ENCODE measurements around the gene XKR7. TPM values are rescaled to one million over a fixed set of nuclear protein-coding genes. Genes with fewer than 3 reads are reported as not detected.
A peak's percentile ranks its signal among the peaks of the same experiment; 100 is the strongest.

XKR7 gene
- polyA plus RNA-seq, 1 donor (not counting 4 experiments of a cell fraction or from before 2014, with no cell fraction given): not detected

GRCh38 chr20:31949877-31950646 lies 17.9 kb upstream of the XKR7 start:
- DNase-seq (ENCODE audit: low read depth, low spot score) (no peak), FAIRE-seq (no peak)
- H3K4me2 ChIP-seq (ENCODE audit: control insufficient read depth, extremely low read depth, insufficient read depth, low read depth, low read length): peak overlapping the region; percentile 91
- H3K27me3 ChIP-seq (ENCODE audit: control insufficient read depth, extremely low read depth, insufficient read depth, low read length): no peaks in the 10 kb centered on the region
- H3K79me2 ChIP-seq (ENCODE audit: control insufficient read depth, insufficient read depth, low read length): peaks cover 24% of the 10 kb centered on the region
- dilution Hi-C loops (cut with MboI; ENCODE audit: extremely low pct_ligation_motif_present, low sequenced_read_pairs): no loop called here
- TF ChIP-seq EZH2 (IDR thresholded peaks at IDR 0.05; ENCODE audit: low read length) (no peak), CTCF (optimal IDR thresholded peaks at IDR 0.05 in 1 of 3, IDR thresholded peaks at IDR 0.05 in 1 of 3, conservative IDR thresholded peaks at IDR 0.05 in 1 of 3; ENCODE audit: extremely low read depth in 1 of 3, insufficient read depth in 2 of 3, low read length in 3 of 3) (no peak)
- peak overlapping the region; percentile 85 for H3K9ac ChIP-seq (ENCODE audit: control insufficient read depth, extremely low read depth, insufficient read depth, low read length)
- no peak overlapping the region for H2AFZ ChIP-seq (ENCODE audit: control insufficient read depth, low read length)
- peaks cover 11 to 38% of the 10 kb centered on the region in 2 experiments for H3K36me3 ChIP-seq (ENCODE audit: control insufficient read depth in 2 of 2, extremely low read depth in 1 of 2, insufficient read depth in 2 of 2, low read length in 2 of 2)
- H4K20me1 ChIP-seq (ENCODE audit: control insufficient read depth, extremely low read depth, insufficient read depth, low read length): no peaks in the 10 kb centered on the region
- H3K4me3 ChIP-seq (ENCODE audit: control insufficient read depth in 2 of 3, extremely low read depth in 1 of 3, insufficient read depth in 2 of 3, low read depth in 1 of 3, low read length in 3 of 3): no peak overlapping the region
- no peak overlapping the region for H3K27ac ChIP-seq (ENCODE audit: control insufficient read depth, insufficient read depth, low read length)
- peaks cover 9% of the 10 kb centered on the region for H3K4me1 ChIP-seq (ENCODE audit: control insufficient read depth, extremely low read depth, insufficient read depth, low read length)
- no peaks in the 10 kb centered on the region for H3K9me3 ChIP-seq (ENCODE audit: control insufficient read depth, low read depth, low read length)
- no peaks in the 10 kb centered on the region for H3K9me1 ChIP-seq (ENCODE audit: control insufficient read depth, extremely low read depth, insufficient read depth, low read length)

- H3K27me3 ChIP-seq (ENCODE audit: control insufficient read depth, extremely low read depth, insufficient read depth, low read length): peaks cover 2% of the 10 kb centered on the region
- no peak overlapping the region for H2AFZ ChIP-seq (ENCODE audit: control insufficient read depth, low read length)
- peak overlapping the region; percentile 91 for H3K4me2 ChIP-seq (ENCODE audit: control insufficient read depth, extremely low read depth, insufficient read depth, low read depth, low read length)
- no peak for DNase-seq (ENCODE audit: low read depth, low spot score)
- peaks cover 5 to 28% of the 10 kb centered on the region in 2 experiments for H3K36me3 ChIP-seq (ENCODE audit: control insufficient read depth in 2 of 2, extremely low read depth in 1 of 2, insufficient read depth in 2 of 2, low read length in 2 of 2)
- peak overlapping the region; percentile 83 to 96 (median 86) for H3K4me3 ChIP-seq (ENCODE audit: control insufficient read depth in 2 of 3, extremely low read depth in 1 of 3, insufficient read depth in 2 of 3, low read depth in 1 of 3, low read length in 3 of 3)
- FAIRE-seq: no peak
- H3K9me1 ChIP-seq (ENCODE audit: control insufficient read depth, extremely low read depth, insufficient read depth, low read length): no peaks in the 10 kb centered on the region
- dilution Hi-C loops (cut with MboI; ENCODE audit: extremely low pct_ligation_motif_present, low sequenced_read_pairs): no loop called here
- peak overlapping the region; percentile 85 for H3K9ac ChIP-seq (ENCODE audit: control insufficient read depth, extremely low read depth, insufficient read depth, low read length)
- no peaks in the 10 kb centered on the region for H3K9me3 ChIP-seq (ENCODE audit: control insufficient read depth, low read depth, low read length)
- H3K79me2 ChIP-seq (ENCODE audit: control insufficient read depth, insufficient read depth, low read length): peaks cover 24% of the 10 kb centered on the region
- TF ChIP-seq CTCF (optimal IDR thresholded peaks at IDR 0.05 in 1 of 3, IDR thresholded peaks at IDR 0.05 in 1 of 3, conservative IDR thresholded peaks at IDR 0.05 in 1 of 3; ENCODE audit: extremely low read depth in 1 of 3, insufficient read depth in 2 of 3, low read length in 3 of 3) (no peak), EZH2 (IDR thresholded peaks at IDR 0.05; ENCODE audit: low read length) (no peak)
- H3K4me1 ChIP-seq (ENCODE audit: control insufficient read depth, extremely low read depth, insufficient read depth, low read length): peaks cover 9% of the 10 kb centered on the region
- H4K20me1 ChIP-seq (ENCODE audit: control insufficient read depth, extremely low read depth, insufficient read depth, low read length): no peaks in the 10 kb centered on the region
- H3K27ac ChIP-seq (ENCODE audit: control insufficient read depth, insufficient read depth, low read length): peak overlapping the region; percentile 58
These were observed 16.8 kb upstream of the XKR7 start for GRCh38 chr20:31951203-31951529.

Data from keratinocyte (primary cell).